Measurements from ENCODE around the gene ZNG1E.
"Not testable (repeated sequence)": the region's sequence is repeated elsewhere in the genome, so short reads cannot be mapped to it uniquely, and the experiment has no call there.

Gene ZNG1E
- total RNA-seq, result 7.7 to 10.4 reads per million in 2 donors

- peak; percentile 52 for DNase-seq
Observed at GRCh38 chr9:65675589-65676021, at the start of gene ZNG1E. ZNG1E (plus strand) TSS chr9:65675928; CDS start chr9:65675977, 49 bp downstream.

GRCh38 chr9:65673579-65673978 is 2.1 kb upstream of the ZNG1E start:
- not testable (repeated sequence) for DNase-seq

DNA sequence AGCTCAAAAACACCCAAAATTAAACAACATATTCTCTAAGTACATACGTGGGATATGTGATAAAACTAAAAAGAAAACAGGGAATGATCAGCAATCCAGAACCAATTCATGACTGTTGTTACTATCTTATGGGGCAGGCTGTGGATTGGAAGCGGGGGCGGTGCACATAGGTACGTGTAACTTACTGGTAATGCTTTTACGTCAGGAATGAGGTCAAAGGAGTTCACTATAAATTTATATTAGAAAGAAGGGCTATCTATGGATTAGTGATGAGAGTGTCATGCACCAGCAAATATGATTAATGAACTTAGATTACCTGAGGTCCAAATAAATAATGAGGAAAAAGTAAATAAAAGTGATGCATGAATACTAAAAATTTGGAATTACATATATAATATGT is 710 bp upstream of the ZNG1E start:
- not testable (repeated sequence) for DNase-seq

- DNase-seq, result peak; percentile 1
Observed at GRCh38 chr9:65676389-65676788, 661 bp downstream of the ZNG1E start.

DNA sequence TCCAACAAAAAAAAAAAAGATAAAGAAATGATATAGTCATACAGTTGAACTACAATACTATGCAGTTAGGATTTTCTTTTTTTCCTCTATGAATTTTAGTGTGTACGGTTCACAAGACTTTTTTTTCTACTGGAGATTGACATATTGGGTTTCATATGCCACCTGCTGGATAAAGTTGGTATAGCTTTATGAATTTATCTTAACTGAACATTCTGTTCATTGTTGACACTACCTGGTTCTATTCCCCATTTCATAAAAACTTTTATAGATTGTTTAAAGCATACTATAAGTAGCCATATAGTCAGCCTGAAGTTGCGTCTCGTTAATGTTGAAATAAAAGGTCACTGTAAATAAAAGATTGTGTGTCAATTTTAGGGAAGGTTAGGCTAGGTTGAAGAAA is 2.8 kb downstream of the ZNG1E start:
- DNase-seq, result not testable (repeated sequence)

DNA sequence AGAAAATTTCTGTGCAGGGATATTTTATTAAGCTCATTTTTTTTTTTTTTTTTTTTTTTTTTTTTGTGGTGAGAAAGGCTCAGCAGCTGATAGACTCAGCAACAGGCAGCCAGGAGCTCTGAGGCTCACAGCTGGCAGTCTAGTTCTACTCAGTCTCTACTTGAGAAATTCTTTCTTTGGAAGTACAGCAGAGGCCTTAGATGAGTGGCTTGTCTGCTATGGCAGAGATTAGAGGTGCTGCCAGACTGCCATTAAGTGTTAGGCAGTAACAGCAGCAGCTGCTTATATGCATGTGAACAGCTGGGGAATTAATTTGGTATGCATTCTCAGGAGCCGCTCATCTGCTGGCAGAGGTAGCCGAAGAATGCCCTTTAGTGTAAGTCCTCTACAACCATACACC is 27.8 kb downstream of the ZNG1E start:
- not testable (repeated sequence) for DNase-seq

DNA sequence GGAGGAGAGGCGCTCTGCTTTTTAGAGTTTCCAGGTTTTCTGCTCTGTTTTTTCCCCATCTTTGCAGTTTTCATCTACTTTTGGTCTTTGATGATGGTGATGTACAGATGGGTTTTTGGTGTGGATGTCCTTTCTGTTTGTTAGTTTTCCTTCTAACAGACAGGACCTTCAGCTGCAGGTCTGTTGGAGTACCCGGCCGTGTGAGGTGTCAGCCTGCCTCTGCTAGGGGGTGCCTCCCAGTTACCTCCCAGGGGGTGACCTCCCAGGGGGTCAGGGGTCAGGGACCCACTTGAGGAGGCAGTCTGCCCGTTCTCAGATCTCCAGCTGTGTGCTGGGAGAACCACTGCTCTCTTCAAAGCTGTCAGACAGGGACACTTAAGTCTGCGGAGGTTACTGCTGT is 38.7 kb downstream of the ZNG1E start:
- DNase-seq, result not testable (repeated sequence)

GRCh38 chr9:65737096-65737564 is 61.4 kb downstream of the ZNG1E start, which contains the start of gene FOXD4L4:
FOXD4L4 (plus strand) TSS chr9:65737146; CDS start chr9:65737146, 0 bp downstream.
- not testable (repeated sequence) for DNase-seq

GRCh38 chr9:65738133-65738532 is 62.4 kb downstream of the ZNG1E start:
- not testable (repeated sequence) for DNase-seq

All from T-helper 9 cell (primary cell).